Measurements from ENCODE around the gene ARNT2. TPM values are rescaled to one million over a fixed set of nuclear protein-coding genes. Genes with fewer than 3 reads are reported as not detected.

The ARNT2 gene
- total and polyA plus RNA-seq, 4 donors: 0.63 to 16.2 (median 4.9) TPM

DNA sequence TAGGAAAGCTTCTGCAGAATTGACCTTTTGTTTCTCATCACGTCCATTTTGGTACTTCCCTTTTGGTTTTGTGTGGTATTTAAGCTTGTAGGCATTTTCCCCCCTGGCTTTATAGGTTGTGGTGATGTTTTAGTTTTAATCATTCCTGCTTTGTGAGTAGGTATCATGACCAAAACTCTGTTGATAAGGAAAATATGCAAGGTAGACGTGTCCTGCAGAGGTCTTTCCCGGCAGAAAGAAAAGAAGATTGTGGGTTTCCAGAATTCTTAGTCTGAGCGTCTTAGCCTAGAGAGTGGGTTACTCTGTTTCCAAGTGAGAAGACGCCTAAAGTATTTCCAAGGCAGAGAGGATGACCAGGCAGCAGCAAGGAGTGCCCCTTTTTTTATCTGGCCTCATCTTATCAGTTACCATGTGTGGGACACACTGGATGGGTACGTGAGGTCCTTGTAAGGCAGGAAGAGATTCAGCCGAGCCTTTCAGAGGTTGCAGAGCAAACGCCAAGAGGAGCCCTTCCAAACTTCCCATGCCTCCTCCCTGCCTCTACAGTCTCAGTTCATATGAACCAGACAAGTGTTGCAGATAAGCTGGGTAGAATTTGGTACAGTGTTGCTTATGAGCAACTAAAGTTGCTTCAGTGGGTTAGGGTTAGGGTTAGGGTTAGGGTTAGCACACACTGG is 58.8 kb downstream of the ARNT2 start:
- 80 to 91% methylated on average over 8 of the region's 8 CpGs for WGBS, 2 donors
- Histone ChIP-seq H3K27me3 (ENCODE audit: control insufficient read depth in 1 of 2, insufficient read depth in 2 of 2, low read length in 1 of 2) (no peaks in the 10 kb centered on the region), H3K4me3 (ENCODE audit: low read length in 2 of 2) (no peak overlapping the region), H3K4me1 (ENCODE audit: control insufficient read depth in 1 of 2, insufficient read depth in 2 of 2, low read length in 2 of 2) (no peaks in the 10 kb centered on the region), H3K36me3 (ENCODE audit: control insufficient read depth in 1 of 2, insufficient read depth in 2 of 2, low read length in 1 of 2) (no peaks in the 10 kb centered on the region), H3K9me3 (ENCODE audit: control insufficient read depth, low read length) (no peaks in the 10 kb centered on the region), H3K27ac (ENCODE audit: low read depth in 1 of 2, low read length in 2 of 2) (no peak overlapping the region)
- no peak for ATAC-seq (ENCODE audit: low FRiP score)
- DNase-seq: no peak
- intact Hi-C loops (cut with DNase I): no loop called here

DNA sequence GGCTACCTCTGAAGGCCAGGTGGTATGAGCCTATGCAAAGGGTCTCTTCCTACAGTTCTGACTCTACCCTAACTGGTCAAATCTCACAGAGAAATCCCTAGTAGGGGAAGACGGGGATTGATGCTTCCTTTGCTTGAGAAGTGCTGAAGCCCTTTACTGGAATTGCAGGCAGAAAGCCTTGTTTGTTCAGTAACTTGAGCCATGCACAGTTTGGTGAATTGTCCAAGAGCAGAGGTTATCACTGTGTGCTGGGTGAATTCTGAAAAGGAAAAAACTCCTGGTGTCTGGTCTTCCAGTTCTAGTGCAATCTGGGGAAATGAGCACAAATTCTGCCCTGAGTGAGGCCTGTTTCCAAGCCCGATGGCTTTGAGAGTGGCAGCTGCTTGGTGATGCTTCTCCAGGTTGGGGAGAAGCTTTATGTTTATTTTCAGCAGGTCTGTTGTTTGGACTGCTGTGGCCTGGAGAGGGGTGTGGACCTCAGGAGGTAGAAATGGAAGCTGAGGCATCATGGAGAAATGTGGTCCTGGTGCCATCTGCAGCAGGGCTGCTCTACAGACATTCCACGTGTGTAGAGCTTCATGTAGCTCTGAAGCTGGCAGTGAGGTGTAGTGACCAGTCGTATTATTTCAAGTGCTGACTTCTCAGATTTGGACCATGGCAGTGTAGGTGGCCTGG is 60.9 kb downstream of the ARNT2 start:
- Histone ChIP-seq H3K36me3 (ENCODE audit: control insufficient read depth in 1 of 2, insufficient read depth in 2 of 2, low read length in 1 of 2) (no peaks in the 10 kb centered on the region), H3K27ac (ENCODE audit: low read depth in 1 of 2, low read length in 2 of 2) (no peak overlapping the region), H3K9me3 (ENCODE audit: control insufficient read depth, low read length) (no peaks in the 10 kb centered on the region), H3K27me3 (ENCODE audit: control insufficient read depth in 1 of 2, insufficient read depth in 2 of 2, low read length in 1 of 2) (no peaks in the 10 kb centered on the region), H3K4me1 (ENCODE audit: control insufficient read depth in 1 of 2, insufficient read depth in 2 of 2, low read length in 2 of 2) (no peaks in the 10 kb centered on the region), H3K4me3 (ENCODE audit: low read length in 2 of 2) (no peak overlapping the region)
- intact Hi-C loops (cut with DNase I): no loop called here
- ATAC-seq (ENCODE audit: low FRiP score): no peak
- DNase-seq: no peak
- 89 to 91% methylated on average over 4 of the region's 4 CpGs for whole genome bisulfite sequencing, 2 donors

- no peak for DNase-seq
- H3K4me3 ChIP-seq (ENCODE audit: low read length in 2 of 2): no peak overlapping the region
- H3K9me3 ChIP-seq (ENCODE audit: control insufficient read depth, low read length): no peaks in the 10 kb centered on the region
- no peaks in the 10 kb centered on the region for H3K27me3 ChIP-seq (ENCODE audit: control insufficient read depth in 1 of 2, insufficient read depth in 2 of 2, low read length in 1 of 2)
- no peaks in the 10 kb centered on the region for H3K4me1 ChIP-seq (ENCODE audit: control insufficient read depth in 1 of 2, insufficient read depth in 2 of 2, low read length in 2 of 2)
- intact Hi-C loops (cut with DNase I): no loop called here
- H3K27ac ChIP-seq (ENCODE audit: low read depth in 1 of 2, low read length in 2 of 2): no peak overlapping the region
- 92 to 95% methylated on average over 5 of the region's 5 CpGs for WGBS, 2 donors
- H3K36me3 ChIP-seq (ENCODE audit: control insufficient read depth in 1 of 2, insufficient read depth in 2 of 2, low read length in 1 of 2): no peaks in the 10 kb centered on the region
- ATAC-seq (ENCODE audit: low FRiP score): no peak
Observed at GRCh38 chr15:80465626-80466005, 61.4 kb downstream of the ARNT2 start.

- ATAC-seq (ENCODE audit: low FRiP score): no peak
- no peak overlapping the region for H3K27ac ChIP-seq (ENCODE audit: low read depth in 1 of 2, low read length in 2 of 2)
- WGBS, 2 donors: 98 to 100% methylated on average over 2 of the region's 2 CpGs
- H3K36me3 ChIP-seq (ENCODE audit: control insufficient read depth in 1 of 2, insufficient read depth in 2 of 2, low read length in 1 of 2): no peaks in the 10 kb centered on the region
- H3K9me3 ChIP-seq (ENCODE audit: control insufficient read depth, low read length): no peaks in the 10 kb centered on the region
- no peaks in the 10 kb centered on the region for H3K4me1 ChIP-seq (ENCODE audit: control insufficient read depth in 1 of 2, insufficient read depth in 2 of 2, low read length in 2 of 2)
- H3K27me3 ChIP-seq (ENCODE audit: control insufficient read depth in 1 of 2, insufficient read depth in 2 of 2, low read length in 1 of 2): no peaks in the 10 kb centered on the region
- no peak for DNase-seq
- no peak overlapping the region for H3K4me3 ChIP-seq (ENCODE audit: low read length in 2 of 2)
- intact Hi-C loops (cut with DNase I): no loop called here
Observed at GRCh38 chr15:80466543-80466942, 62.4 kb downstream of the ARNT2 start.

DNA sequence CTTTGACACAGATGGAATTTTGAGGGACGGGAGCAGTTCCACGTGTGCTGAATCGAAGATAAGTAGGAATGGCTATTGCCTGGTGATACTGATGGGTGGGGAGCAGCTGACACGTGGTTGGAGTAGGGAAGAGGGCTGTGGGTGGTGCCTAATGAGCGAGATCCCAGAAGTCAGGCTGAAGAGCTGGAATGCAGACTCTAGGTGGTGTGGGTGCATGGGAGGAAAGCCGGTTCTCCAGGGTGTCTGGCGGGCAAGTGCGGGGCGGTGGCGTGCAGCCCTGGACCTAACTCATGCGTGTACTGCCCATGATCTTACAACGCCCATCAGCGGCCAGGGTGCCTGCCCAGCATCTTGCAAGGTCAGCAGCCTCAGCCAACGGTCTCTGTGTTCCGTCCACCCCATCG is 63.1 kb downstream of the ARNT2 start:
- Histone ChIP-seq H3K36me3 (ENCODE audit: control insufficient read depth in 1 of 2, insufficient read depth in 2 of 2, low read length in 1 of 2) (no peaks in the 10 kb centered on the region), H3K4me3 (ENCODE audit: low read length in 2 of 2) (no peak overlapping the region), H3K9me3 (ENCODE audit: control insufficient read depth, low read length) (no peaks in the 10 kb centered on the region), H3K4me1 (ENCODE audit: control insufficient read depth in 1 of 2, insufficient read depth in 2 of 2, low read length in 2 of 2) (no peaks in the 10 kb centered on the region), H3K27me3 (ENCODE audit: control insufficient read depth in 1 of 2, insufficient read depth in 2 of 2, low read length in 1 of 2) (no peaks in the 10 kb centered on the region), H3K27ac (ENCODE audit: low read depth in 1 of 2, low read length in 2 of 2) (no peak overlapping the region)
- 76 to 81% methylated on average over 9 to 16 of the region's 16 CpGs for WGBS, 2 donors
- no peak for ATAC-seq (ENCODE audit: low FRiP score)
- no peak for DNase-seq
- intact Hi-C loops (cut with DNase I): no loop called here

DNA sequence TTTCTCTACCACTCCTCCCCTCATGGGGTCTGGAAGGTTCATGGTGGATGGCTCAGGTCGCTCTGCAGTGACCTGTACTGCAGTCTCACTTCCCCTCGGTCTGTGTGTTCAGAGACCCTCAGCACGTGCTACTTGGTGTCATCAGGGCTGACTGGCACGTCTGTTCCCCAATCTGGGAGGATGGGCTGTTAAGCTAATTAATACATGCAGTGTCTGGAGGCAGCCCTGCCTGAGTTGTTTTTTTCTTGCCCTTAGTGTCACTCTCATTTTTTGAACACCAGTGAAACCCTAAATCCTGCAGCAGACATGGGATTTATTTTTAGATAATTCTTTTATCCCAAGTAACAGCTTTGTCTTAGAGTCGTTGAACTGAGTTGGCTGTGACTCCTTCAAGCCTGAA is 64.6 kb downstream of the ARNT2 start:
- no peak overlapping the region for H3K4me3 ChIP-seq (ENCODE audit: low read length in 2 of 2)
- no peaks in the 10 kb centered on the region for H3K36me3 ChIP-seq (ENCODE audit: control insufficient read depth in 1 of 2, insufficient read depth in 2 of 2, low read length in 1 of 2)
- H3K9me3 ChIP-seq (ENCODE audit: control insufficient read depth, low read length): no peaks in the 10 kb centered on the region
- no peaks in the 10 kb centered on the region for H3K27me3 ChIP-seq (ENCODE audit: control insufficient read depth in 1 of 2, insufficient read depth in 2 of 2, low read length in 1 of 2)
- intact Hi-C loops (cut with DNase I): no loop called here
- no peaks in the 10 kb centered on the region for H3K4me1 ChIP-seq (ENCODE audit: control insufficient read depth in 1 of 2, insufficient read depth in 2 of 2, low read length in 2 of 2)
- DNase-seq (no peak), ATAC-seq (ENCODE audit: low FRiP score) (no peak)
- 78 to 80% methylated on average over 5 of the region's 5 CpGs for WGBS, 2 donors
- no peak overlapping the region for H3K27ac ChIP-seq (ENCODE audit: low read depth in 1 of 2, low read length in 2 of 2)

DNA sequence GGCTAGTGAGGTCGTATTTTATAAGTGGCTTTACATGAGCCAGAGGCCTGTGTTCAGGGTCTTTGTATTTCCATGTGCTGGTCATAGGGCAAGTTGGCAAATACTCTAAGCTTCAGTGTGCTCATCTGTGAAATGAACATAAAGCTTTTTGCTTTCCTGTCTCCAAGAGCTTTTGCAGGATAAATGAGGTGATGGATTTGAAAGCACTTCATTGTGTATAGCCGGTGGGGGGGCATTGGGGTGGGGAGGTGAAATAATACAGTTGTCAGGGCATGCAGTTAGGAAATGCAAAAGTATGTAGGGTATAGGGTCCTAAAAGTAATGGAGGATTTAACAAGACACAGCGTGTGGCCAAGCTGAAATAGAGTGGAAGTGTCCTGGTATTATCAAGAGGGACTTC is 67.7 kb downstream of the ARNT2 start:
- H3K9me3 ChIP-seq (ENCODE audit: control insufficient read depth, low read length): no peaks in the 10 kb centered on the region
- no peak overlapping the region for H3K4me3 ChIP-seq (ENCODE audit: low read length in 2 of 2)
- DNase-seq (no peak), ATAC-seq (ENCODE audit: low FRiP score) (no peak)
- intact Hi-C loops (cut with DNase I): no loop called here
- H3K36me3 ChIP-seq (ENCODE audit: control insufficient read depth in 1 of 2, insufficient read depth in 2 of 2, low read length in 1 of 2): no peaks in the 10 kb centered on the region
- 91 to 96% methylated on average over 3 of the region's 3 CpGs for WGBS, 2 donors
- no peak overlapping the region for H3K27ac ChIP-seq (ENCODE audit: low read depth in 1 of 2, low read length in 2 of 2)
- H3K4me1 ChIP-seq (ENCODE audit: control insufficient read depth in 1 of 2, insufficient read depth in 2 of 2, low read length in 2 of 2): no peaks in the 10 kb centered on the region
- H3K27me3 ChIP-seq (ENCODE audit: control insufficient read depth in 1 of 2, insufficient read depth in 2 of 2, low read length in 1 of 2): no peaks in the 10 kb centered on the region

DNA sequence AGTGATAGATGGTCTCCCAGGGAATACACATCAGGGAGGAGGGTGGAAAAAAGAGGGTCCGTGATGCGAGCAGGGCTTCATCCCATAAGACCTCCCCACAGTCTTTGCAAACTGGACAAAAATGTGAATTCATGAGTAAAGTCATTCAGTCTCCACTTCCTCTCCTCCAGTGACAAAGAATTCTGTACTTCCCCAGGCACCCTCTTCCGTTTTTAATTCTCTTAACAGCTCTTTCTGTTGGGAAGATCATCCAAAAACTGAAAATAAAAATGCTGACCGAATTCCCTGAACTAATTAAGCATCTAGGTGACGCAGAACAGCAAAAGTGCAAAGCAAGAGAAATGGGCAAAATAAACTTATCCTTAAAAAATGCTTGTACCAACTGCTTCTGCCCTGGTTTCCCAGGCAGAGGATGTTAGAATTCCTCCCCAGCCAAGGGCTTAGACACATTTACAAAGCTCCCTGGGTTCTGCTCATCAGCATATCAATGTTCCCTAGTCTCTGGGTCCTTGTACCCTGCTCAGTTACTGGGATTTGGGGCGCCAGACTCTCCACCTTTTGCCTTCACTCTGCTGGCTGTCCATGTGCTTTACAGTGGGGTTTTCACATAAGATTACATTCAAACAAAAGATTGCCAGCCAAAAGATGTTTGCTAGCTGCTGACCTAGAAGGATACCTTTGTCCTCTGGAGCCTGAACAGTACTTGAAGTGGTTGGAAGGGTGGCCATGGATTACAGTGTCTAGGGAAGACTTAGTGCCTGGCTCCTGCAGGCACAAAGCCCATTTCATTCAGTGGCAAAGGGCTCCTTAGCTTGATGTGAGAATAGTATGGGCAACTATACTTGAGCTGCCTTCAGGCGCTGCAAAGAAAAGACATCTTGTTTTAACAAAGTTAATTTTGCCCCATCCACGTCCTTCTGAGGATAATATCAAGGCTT is 69.4 kb downstream of the ARNT2 start:
- DNase-seq (no peak), ATAC-seq (ENCODE audit: low FRiP score) (no peak)
- 86 to 88% methylated on average over 8 of the region's 8 CpGs for WGBS, 2 donors
- Histone ChIP-seq H3K36me3 (ENCODE audit: control insufficient read depth in 1 of 2, insufficient read depth in 2 of 2, low read length in 1 of 2) (no peaks in the 10 kb centered on the region), H3K4me1 (ENCODE audit: control insufficient read depth in 1 of 2, insufficient read depth in 2 of 2, low read length in 2 of 2) (no peaks in the 10 kb centered on the region), H3K9me3 (ENCODE audit: control insufficient read depth, low read length) (no peaks in the 10 kb centered on the region), H3K27me3 (ENCODE audit: control insufficient read depth in 1 of 2, insufficient read depth in 2 of 2, low read length in 1 of 2) (no peaks in the 10 kb centered on the region), H3K4me3 (ENCODE audit: low read length in 2 of 2) (no peak overlapping the region), H3K27ac (ENCODE audit: low read depth in 1 of 2, low read length in 2 of 2) (no peak overlapping the region)
- intact Hi-C loops (cut with DNase I): no loop called here
